H4 (cell line): ENCODE data around the gene POGLUT2. TPM values are rescaled to one million over a fixed set of nuclear protein-coding genes. Genes with fewer than 3 reads are reported as not detected.

Source experiments
- DNase-seq: peaks from one replicate; pipeline ENCODE4 v3.0.0-alpha.2; 2015; ENCODE audit warnings: low spot score
- total RNA-seq: library from RNA; depleted of rRNA; stranded (reverse); fragments of >200 nt; shearing (Covaris generic); gene quantifications from 2 replicates; pipeline ENCODE4 v1.2.3, GENCODE V29; 2014; rRNA removed

POGLUT2 gene
- 14.9 and 22.2 TPM in 2 replicates for total RNA-seq

- peak; percentile 79 for DNase-seq
These were observed at the start of gene POGLUT2, which contains the start of gene BIVM for GRCh38 chr13:102798581-102799425. Gene POGLUT2, minus strand, starts transcription at chr13:102798976. Its CDS starts 306 bp downstream, at chr13:102798670. Gene BIVM, plus strand, starts transcription at chr13:102799119. Its CDS starts 8,149 bp downstream, at chr13:102807268.

- DNase-seq = no peak
These were observed 48.8 kb upstream of the POGLUT2 start for GRCh38 chr13:102847272-102848234.

GRCh38 chr13:102846261-102847015 is 47.7 kb upstream of the POGLUT2 start:
- DNase-seq = no peak

- DNase-seq = peak; percentile 87
These were observed 47.0 kb upstream of the POGLUT2 start, which contains the start of gene ERCC5 for GRCh38 chr13:102845630-102846260. Gene ERCC5, plus strand, starts transcription at chr13:102846032. Its CDS starts 235 bp downstream, at chr13:102846267.

- no peak for DNase-seq
These were observed 46.5 kb upstream of the POGLUT2 start for GRCh38 chr13:102845289-102845629.

- no peak for DNase-seq
These were observed 40.7 kb upstream of the POGLUT2 start for GRCh38 chr13:102839462-102839861.

- no peak for DNase-seq
These were observed 40.2 kb upstream of the POGLUT2 start for GRCh38 chr13:102838982-102839381.

GRCh38 chr13:102838273-102838672 is 39.5 kb upstream of the POGLUT2 start:
- DNase-seq = no peak

GRCh38 chr13:102836471-102836870 is 37.7 kb upstream of the POGLUT2 start:
- DNase-seq = no peak

- DNase-seq = no peak
These were observed 31.9 kb upstream of the POGLUT2 start for GRCh38 chr13:102830646-102831045.

GRCh38 chr13:102825921-102826706 is 27.3 kb upstream of the POGLUT2 start:
- DNase-seq = peak; percentile 37

- no peak for DNase-seq
These were observed 26.6 kb upstream of the POGLUT2 start for GRCh38 chr13:102825400-102825799.

- no peak for DNase-seq
These were observed 19.1 kb upstream of the POGLUT2 start for GRCh38 chr13:102817907-102818306.

- DNase-seq = no peak
These were observed 18.5 kb upstream of the POGLUT2 start for GRCh38 chr13:102817241-102817640.

- DNase-seq = no peak
These were observed 17.9 kb upstream of the POGLUT2 start for GRCh38 chr13:102816708-102817107.

GRCh38 chr13:102815788-102816187 is 17.0 kb upstream of the POGLUT2 start:
- DNase-seq = no peak

- no peak for DNase-seq
These were observed 16.0 kb upstream of the POGLUT2 start for GRCh38 chr13:102814793-102815192.

GRCh38 chr13:102814025-102814607 is 15.3 kb upstream of the POGLUT2 start:
- DNase-seq = no peak

GRCh38 chr13:102812611-102813287 is 14.0 kb upstream of the POGLUT2 start:
- DNase-seq = no peak
